H9 (cell line): Measurements from ENCODE around the gene CLRN3. TPM values are rescaled to one million over a fixed set of nuclear protein-coding genes. Genes with fewer than 3 reads are reported as not detected.

Experiments used
- DNase-seq: peaks from one replicate; pipeline ENCODE4 v3.0.0-alpha.2; 2017
- H2AFZ ChIP-seq: one replicate; pipeline ENCODE4 v1.6.1; 2013; ENCODE audit warnings: mild to moderate bottlenecking, low read length, control low read depth, moderate library complexity
- H2AK5ac ChIP-seq: 2 replicates; pipeline ENCODE4 v1.6.1; 2013; ENCODE audit warnings: low read length, control low read depth, mixed read lengths; ENCODE audit not compliant: insufficient read length
- H2BK120ac ChIP-seq: one replicate; pipeline ENCODE4 v1.6.1; 2013; ENCODE audit warnings: low read depth, mild to moderate bottlenecking, low read length, control low read depth, inconsistent platforms; ENCODE audit not compliant: poor library complexity, severe bottlenecking
- H2BK12ac ChIP-seq: 2 replicates; pipeline ENCODE4 v1.6.1; 2013; ENCODE audit warnings: low read length, control low read depth, mixed read lengths, low read depth; ENCODE audit not compliant: insufficient read length
- H2BK15ac ChIP-seq: 2 replicates; pipeline ENCODE4 v1.6.1; 2013; ENCODE audit warnings: low read depth, low read length, control low read depth
- H2BK20ac ChIP-seq: one replicate; pipeline ENCODE4 v1.6.1; 2013; ENCODE audit warnings: low read depth, mild to moderate bottlenecking, low read length, control low read depth, inconsistent platforms; ENCODE audit not compliant: poor library complexity, severe bottlenecking
- H2BK5ac ChIP-seq: 2 replicates; pipeline ENCODE4 v1.6.1; 2013; ENCODE audit warnings: low read length, control low read depth, mixed read lengths; ENCODE audit not compliant: insufficient read length
- H3K14ac ChIP-seq: 2 replicates; pipeline ENCODE4 v1.6.1; 2013; ENCODE audit warnings: low read length, control low read depth; ENCODE audit not compliant: insufficient read depth
- H3K18ac ChIP-seq: 2 replicates; pipeline ENCODE4 v1.6.1; 2013; ENCODE audit warnings: low read depth, mild to moderate bottlenecking, mixed read lengths, low read length, control low read depth; ENCODE audit not compliant: insufficient read length
- H3K23ac ChIP-seq: 2 replicates; pipeline ENCODE4 v1.6.1; 2013; ENCODE audit warnings: low read length, control low read depth, mixed read lengths, low read depth; ENCODE audit not compliant: insufficient read length
- H3K23me2 ChIP-seq: 2 replicates; pipeline ENCODE4 v1.6.1; 2013; ENCODE audit warnings: low read depth, mild to moderate bottlenecking, mixed read lengths, low read length, control low read depth; ENCODE audit not compliant: insufficient read length, poor library complexity, severe bottlenecking
- H3K27ac ChIP-seq: 2 replicates; pipeline ENCODE4 v1.5.1; 2013; ENCODE audit warnings: low read length, control low read depth, mixed read lengths, low read depth; ENCODE audit not compliant: insufficient read length
- H3K27me3 ChIP-seq: 2 replicates; pipeline ENCODE4 v1.6.1; 2013; ENCODE audit warnings: low read length, control low read depth, inconsistent platforms; ENCODE audit not compliant: insufficient read depth
- H3K4ac ChIP-seq: 2 replicates; pipeline ENCODE4 v1.6.1; 2013; ENCODE audit warnings: low read depth, mild to moderate bottlenecking, control low read depth, inconsistent platforms, low read length, moderate library complexity
- H3K4me1 ChIP-seq: 2 replicates; pipeline ENCODE4 v1.6.1; 2013; ENCODE audit warnings: low read length, control low read depth, inconsistent platforms; ENCODE audit not compliant: insufficient read depth
- H3K4me2 ChIP-seq: 2 replicates; pipeline ENCODE4 v1.6.1; 2013; ENCODE audit warnings: low read length, control low read depth, mixed read lengths; ENCODE audit not compliant: insufficient read length, insufficient read depth
- H3K56ac ChIP-seq: 2 replicates; pipeline ENCODE4 v1.6.1; 2013; ENCODE audit warnings: low read depth, mild to moderate bottlenecking, mixed read lengths, low read length, control low read depth; ENCODE audit not compliant: insufficient read length
- H3K79me1 ChIP-seq: 2 replicates; pipeline ENCODE4 v1.6.1; 2013; ENCODE audit warnings: low read depth, mild to moderate bottlenecking, moderate library complexity, low read length, control low read depth, inconsistent platforms; ENCODE audit not compliant: insufficient read depth, poor library complexity, severe bottlenecking
- H3K79me2 ChIP-seq: 2 replicates; pipeline ENCODE4 v1.6.1; 2013; ENCODE audit warnings: low read length, control low read depth, inconsistent platforms; ENCODE audit not compliant: insufficient read depth
- H3K9ac ChIP-seq: 2 replicates; pipeline ENCODE4 v1.6.1; 2013; ENCODE audit warnings: low read length, control low read depth, mixed read lengths; ENCODE audit not compliant: insufficient read length; ENCODE audit errors: extremely low read depth
- H3K9me3 ChIP-seq: one replicate; pipeline ENCODE4 v1.6.1; 2013; ENCODE audit warnings: low read depth, low read length, inconsistent platforms; ENCODE audit not compliant: control insufficient read depth
- H3T11ph ChIP-seq: one replicate; pipeline ENCODE4 v1.6.1; 2013; ENCODE audit warnings: mild to moderate bottlenecking, low read length, control low read depth, inconsistent platforms
- H4K20me1 ChIP-seq: one replicate; pipeline ENCODE4 v1.6.1; 2013; ENCODE audit not compliant: control insufficient read depth, insufficient read length, insufficient read depth
- H4K5ac ChIP-seq: 2 replicates; pipeline ENCODE4 v1.6.1; 2013; ENCODE audit warnings: low read depth, mild to moderate bottlenecking, mixed read lengths, low read length, control low read depth; ENCODE audit not compliant: insufficient read length
- H4K8ac ChIP-seq: replicated peaks from 2 replicates; pipeline ENCODE4 v1.6.1; 2013; ENCODE audit warnings: low read length, control low read depth, mixed read lengths, low read depth; ENCODE audit not compliant: insufficient read length
- H4K91ac ChIP-seq: 2 replicates; pipeline ENCODE4 v1.6.1; 2013; ENCODE audit warnings: low read depth, mild to moderate bottlenecking, moderate library complexity, mixed read lengths, low read length, control low read depth; ENCODE audit not compliant: insufficient read length
- H3K27ac Mint-ChIP-seq, 3 experiments: 2 replicates in 2 of 3; 3 replicates in 1 of 3; pipeline ENCODE4 v1.8.0; 2020 to 2021; ENCODE audit warnings: mixed read lengths in 3 of 3, mild to moderate bottlenecking in 1 of 3, moderate library complexity in 1 of 3
- H3K27me3 Mint-ChIP-seq: 2 replicates; pipeline ENCODE4 v1.8.0; 2021; ENCODE audit warnings: low read depth, mild to moderate bottlenecking, moderate library complexity, mixed read lengths
- H3K36me3 Mint-ChIP-seq, 3 experiments: 2 replicates in 2 of 3; 3 replicates in 1 of 3; pipeline ENCODE4 v1.8.0; 2020 to 2021; ENCODE audit warnings: low read depth in 3 of 3, mixed read lengths in 3 of 3; ENCODE audit not compliant: insufficient read depth in 1 of 3
- H3K4me1 Mint-ChIP-seq, 2 experiments: 2 replicates each; pipeline ENCODE4 v1.8.0; 2020; ENCODE audit warnings: mixed read lengths in 2 of 2
- H3K4me3 Mint-ChIP-seq, 2 experiments: 2 replicates in 1 of 2; 3 replicates in 1 of 2; pipeline ENCODE4 v1.8.0; 2020 to 2021; ENCODE audit warnings: mild to moderate bottlenecking in 2 of 2, mixed read lengths in 2 of 2, moderate library complexity in 1 of 2
- H3K9me3 Mint-ChIP-seq, 2 experiments: 2 replicates in 1 of 2; 3 replicates in 1 of 2; pipeline ENCODE4 v1.8.0; 2020; ENCODE audit warnings: mild to moderate bottlenecking in 2 of 2, mixed read lengths in 2 of 2, moderate library complexity in 1 of 2
- CTCF ChIP-seq: fragments of 200-600 bp; sonication (generic); conservative IDR thresholded peaks from 3 replicates; pipeline ENCODE4 v1.8.0; 2021; ENCODE audit warnings: antibody characterized with exemption, mild to moderate bottlenecking
- WGBS: extraction: QIAGEN DNeasy Blood & Tissue Kit; methylation state at CpG from one replicate; pipeline ENCODE4 v1.1.7; 2013; ENCODE audit warnings: missing lambda C conversion rate, low lambda C conversion rate, mixed read lengths; ENCODE audit not compliant: insufficient read length; ENCODE audit errors: extremely low coverage; 5-methylcytosine and 5-hydroxymethylcytosine counted together
- total RNA-seq: library from RNA; stranded (reverse); gene quantifications from 2 replicates; pipeline ENCODE4 v1.2.1, GENCODE V29; 2021

Gene CLRN3
- total RNA-seq, 1 experiment from 2014 or later, result not detected

GRCh38 chr10:127922675-127923366, 30.1 kb upstream of the CLRN3 start:
- H4K8ac ChIP-seq, result no peak overlapping the region
- H3K56ac ChIP-seq, result no peak overlapping the region
- no peak overlapping the region for H3K9ac ChIP-seq
- H4K20me1 ChIP-seq, result no peaks in the 10 kb centered on the region
- H3K14ac ChIP-seq, result no peak overlapping the region
- H3K23ac ChIP-seq, result no peak overlapping the region
- H3K27ac ChIP-seq, result no peak overlapping the region
- peaks cover 2% of the 10 kb centered on the region; the same call in 1 of the 2 replicates for H3K27me3 Mint-ChIP-seq
- no peaks in the 10 kb centered on the region for H3K27me3 ChIP-seq
- no peak overlapping the region for H3K4ac ChIP-seq
- H3K4me3 Mint-ChIP-seq, result no peak overlapping the region
- WGBS, result no CpG with 5 or more reads among the region's 12 CpGs
- H3K36me3 Mint-ChIP-seq, result peaks cover 0 to 4% (median 2%) of the 10 kb centered on the region in 3 experiments; a peak in 3 of 7 replicates
- H2BK20ac ChIP-seq, result no peak overlapping the region
- no peaks in the 10 kb centered on the region for H3K4me1 ChIP-seq
- no peak overlapping the region for H3K4me2 ChIP-seq
- H3K9me3 Mint-ChIP-seq, result peaks cover 2 to 4% of the 10 kb centered on the region in 2 experiments; a peak in 3 of 5 replicates
- H3K23me2 ChIP-seq, result no peaks in the 10 kb centered on the region
- no peak overlapping the region for H3K18ac ChIP-seq
- no peak overlapping the region for H4K91ac ChIP-seq
- H3K79me1 ChIP-seq, result no peaks in the 10 kb centered on the region
- H2AFZ ChIP-seq, result no peak overlapping the region
- peak overlapping the region in 1 of 3 experiments; percentile 48; a peak in 1 of 7 replicates for H3K27ac Mint-ChIP-seq
- no peak overlapping the region for H2BK120ac ChIP-seq
- no peak for DNase-seq
- no peaks in the 10 kb centered on the region for H3K9me3 ChIP-seq
- H2AK5ac ChIP-seq, result no peak overlapping the region
- no peak overlapping the region for H4K5ac ChIP-seq
- no peak overlapping the region for H2BK15ac ChIP-seq
- no peak for TF ChIP-seq CTCF
- H3K79me2 ChIP-seq, result no peaks in the 10 kb centered on the region
- H2BK5ac ChIP-seq, result no peak overlapping the region
- H2BK12ac ChIP-seq, result no peak overlapping the region
- H3K4me1 Mint-ChIP-seq, result peaks cover 15 to 16% of the 10 kb centered on the region in 2 experiments; a peak in 3 of 4 replicates
- no peak overlapping the region for H3T11ph ChIP-seq
